Myocyte (in vitro differentiated cells): Measurements from ENCODE around the gene NBPF11. TPM values are rescaled to one million over a fixed set of nuclear protein-coding genes. Genes with fewer than 3 reads are reported as not detected.
"Not testable (repeated sequence)": the region's sequence is repeated elsewhere in the genome, so short reads cannot be mapped to it uniquely, and the experiment has no call there.

Experiments
- DNase-seq: peaks from one replicate; pipeline ENCODE4 v3.0.0-alpha.2; 2012; ENCODE audit warnings: low read depth
- total RNA-seq: library from RNA; depleted of rRNA; stranded (reverse); fragments of >200 nt; gene quantifications from 2 replicates; pipeline ENCODE4 v1.2.3, GENCODE V29; 2014

The NBPF11 gene
- total RNA-seq, 1 donor from 2014 or later: 5.4 TPM

GRCh38 chr1:148150014-148150413, 2.1 kb downstream of the NBPF11 start:
- DNase-seq: not testable (repeated sequence)

- DNase-seq: not testable (repeated sequence)
Observed at GRCh38 chr1:148149050-148149815, 2.8 kb downstream of the NBPF11 start.

GRCh38 chr1:148147052-148147838, 4.8 kb downstream of the NBPF11 start:
- not testable (repeated sequence) for DNase-seq

- not testable (repeated sequence) for DNase-seq
Observed at GRCh38 chr1:148146191-148146997, 5.7 kb downstream of the NBPF11 start.

GRCh38 chr1:148143223-148143622, 8.9 kb downstream of the NBPF11 start:
- DNase-seq: not testable (repeated sequence)

GRCh38 chr1:148141936-148142335, 10.1 kb downstream of the NBPF11 start:
- DNase-seq: not testable (repeated sequence)

GRCh38 chr1:148138606-148139005, 13.5 kb downstream of the NBPF11 start:
- not testable (repeated sequence) for DNase-seq

GRCh38 chr1:148122341-148122740, 29.7 kb downstream of the NBPF11 start:
- DNase-seq: peak; percentile 84

GRCh38 chr1:148120395-148120794, 31.7 kb downstream of the NBPF11 start:
- peak; percentile 17 for DNase-seq

GRCh38 chr1:148095732-148096131, 56.3 kb downstream of the NBPF11 start:
- not testable (repeated sequence) for DNase-seq

- not testable (repeated sequence) for DNase-seq
Observed at GRCh38 chr1:148086196-148086595, 65.9 kb downstream of the NBPF11 start.

GRCh38 chr1:148081205-148081604, 70.9 kb downstream of the NBPF11 start:
- not testable (repeated sequence) for DNase-seq

- not testable (repeated sequence) for DNase-seq
Observed at GRCh38 chr1:148078632-148079519, 73.2 kb downstream of the NBPF11 start.

- DNase-seq: not testable (repeated sequence)
Observed at GRCh38 chr1:148078090-148078489, 74.0 kb downstream of the NBPF11 start.

- not testable (repeated sequence) for DNase-seq
Observed at GRCh38 chr1:148077458-148077857, 74.6 kb downstream of the NBPF11 start.

GRCh38 chr1:148073392-148073791, 78.7 kb downstream of the NBPF11 start:
- not testable (repeated sequence) for DNase-seq

- DNase-seq: not testable (repeated sequence)
Observed at GRCh38 chr1:148068606-148069005, 83.5 kb downstream of the NBPF11 start.

GRCh38 chr1:148068201-148068600, 83.9 kb downstream of the NBPF11 start:
- DNase-seq: not testable (repeated sequence)

GRCh38 chr1:148060294-148060701, 91.8 kb downstream of the NBPF11 start:
- DNase-seq: not testable (repeated sequence)

GRCh38 chr1:148057384-148057783, 94.7 kb downstream of the NBPF11 start:
- peak; percentile 89 for DNase-seq
